ENCODE results near the gene CHST9. TPM values are rescaled to one million over a fixed set of nuclear protein-coding genes. Genes with fewer than 3 reads are reported as not detected.
"Not testable (repeated sequence)": the region's sequence is repeated elsewhere in the genome, so short reads cannot be mapped to it uniquely, and the experiment has no call there.

The CHST9 gene
- total RNA-seq, 1 donor: 0.10 TPM

DNA sequence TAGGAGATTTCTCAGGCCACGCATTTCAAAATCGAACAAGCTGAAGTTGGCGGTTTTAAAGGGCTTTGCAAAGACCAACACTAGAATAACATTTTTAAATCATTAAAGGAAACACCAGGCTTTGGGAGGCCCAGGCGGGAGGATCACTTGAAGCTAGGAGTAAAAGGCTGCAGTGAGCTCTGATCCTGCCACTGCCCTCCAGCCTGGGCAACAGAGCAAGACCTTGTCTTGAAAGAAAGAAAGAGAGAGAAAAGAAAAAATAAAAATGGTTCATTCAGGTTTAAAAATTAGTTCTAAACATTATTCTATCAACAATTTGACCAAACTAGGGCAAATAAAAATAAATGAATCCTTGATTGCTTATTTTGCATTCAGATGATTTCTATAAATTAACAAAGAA, 789 bp upstream of the CHST9 start:
- Histone ChIP-seq H3K4me1 (ENCODE audit: insufficient read depth, low read length) (no peaks in the 10 kb centered on the region), H3K9me3 (ENCODE audit: low read depth, low read length) (no peaks in the 10 kb centered on the region), H3K4me3 (ENCODE audit: low read length) (no peak overlapping the region), H3K27me3 (ENCODE audit: insufficient read depth, low read length) (peaks cover 34% of the 10 kb centered on the region)

DNA sequence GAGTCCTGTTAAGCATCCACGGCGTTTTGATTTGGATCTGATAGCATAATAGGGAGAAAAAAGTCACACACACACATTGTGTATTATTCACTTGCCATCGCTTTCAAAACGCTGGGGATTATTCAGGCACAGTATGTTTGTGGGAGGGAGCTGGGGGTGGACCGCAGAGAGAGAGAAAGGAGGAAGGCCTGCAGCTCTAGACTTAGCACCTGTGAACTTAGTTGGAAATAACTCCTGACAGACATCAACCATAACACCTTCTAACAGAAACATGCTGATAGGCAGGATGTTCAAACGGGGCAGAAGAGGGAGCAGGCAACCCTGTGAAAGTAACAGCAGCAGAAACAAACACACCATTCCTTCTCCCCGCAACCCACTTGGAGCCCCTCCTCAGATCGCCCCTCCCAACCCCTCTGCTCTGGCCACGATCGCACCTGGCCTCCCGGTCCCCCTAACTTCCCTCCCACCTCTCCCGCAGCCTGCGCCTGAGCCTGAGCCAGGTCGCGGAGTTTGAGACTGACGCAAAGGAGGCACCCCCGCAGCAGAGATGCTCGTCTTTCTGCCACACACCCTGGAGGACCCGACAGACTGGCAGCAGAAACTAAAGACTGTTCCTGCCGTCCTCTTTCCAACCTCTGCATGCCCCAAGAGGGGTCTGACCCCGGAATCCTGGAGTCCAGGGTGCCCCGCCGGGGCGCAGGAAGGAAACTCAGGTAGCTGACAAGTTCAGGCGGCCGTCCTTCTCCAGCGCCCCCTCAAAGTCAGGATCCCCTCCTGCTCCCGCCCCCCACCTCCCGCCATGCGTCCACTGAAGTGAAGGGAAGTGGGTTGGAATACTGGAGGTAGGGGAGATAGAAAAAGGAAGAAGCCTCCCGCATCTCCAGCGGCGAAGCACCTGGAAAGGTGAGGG, 738 bp downstream of the CHST9 start:
- no peaks in the 10 kb centered on the region for H3K9me3 ChIP-seq (ENCODE audit: low read depth, low read length)
- H3K4me3 ChIP-seq (ENCODE audit: low read length): no peak overlapping the region
- no peaks in the 10 kb centered on the region for H3K4me1 ChIP-seq (ENCODE audit: insufficient read depth, low read length)
- H3K27me3 ChIP-seq (ENCODE audit: insufficient read depth, low read length): peaks cover 34% of the 10 kb centered on the region

DNA sequence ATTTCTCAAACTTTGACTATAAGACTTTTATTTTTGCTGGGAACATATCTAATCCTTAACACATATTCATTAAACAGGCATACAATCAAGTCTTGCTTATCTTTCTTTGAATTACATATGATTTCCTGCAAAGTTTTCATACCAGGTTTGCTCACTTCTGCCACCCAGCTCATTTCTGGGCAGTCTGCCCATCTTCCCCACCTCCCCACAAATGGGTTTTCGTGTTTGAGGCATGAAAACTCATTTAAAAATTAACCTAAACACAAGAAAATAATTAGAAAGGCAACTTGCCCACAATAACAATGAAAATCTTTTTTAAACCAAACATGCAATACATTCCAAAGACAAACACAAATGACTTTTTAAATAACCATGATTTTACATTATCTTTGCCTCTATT, 3.4 kb downstream of the CHST9 start:
- Histone ChIP-seq H3K4me3 (ENCODE audit: low read length) (no peak overlapping the region), H3K9me3 (ENCODE audit: low read depth, low read length) (no peaks in the 10 kb centered on the region), H3K4me1 (ENCODE audit: insufficient read depth, low read length) (no peaks in the 10 kb centered on the region), H3K27me3 (ENCODE audit: insufficient read depth, low read length) (peaks cover 27% of the 10 kb centered on the region)

DNA sequence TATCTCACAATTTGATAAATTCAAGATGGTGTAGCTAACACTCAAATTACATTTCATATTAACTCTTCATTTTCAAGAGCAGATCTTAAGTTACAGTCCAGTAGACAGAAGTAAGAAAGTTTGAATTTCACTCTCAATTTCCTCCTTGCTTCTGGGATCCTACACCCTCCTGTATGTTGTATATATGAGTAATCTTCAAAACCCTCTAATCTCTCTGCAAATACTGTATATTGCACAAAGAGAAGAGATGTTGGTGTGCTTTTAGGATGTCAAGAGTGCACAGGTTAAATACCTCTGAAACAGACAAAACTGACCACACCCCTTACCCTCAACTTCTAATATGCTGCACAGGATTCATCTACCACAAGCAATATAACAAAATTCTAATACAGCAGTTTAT, 6.7 kb downstream of the CHST9 start:
- Histone ChIP-seq H3K27me3 (ENCODE audit: insufficient read depth, low read length) (peaks cover 8% of the 10 kb centered on the region), H3K4me3 (ENCODE audit: low read length) (no peak overlapping the region), H3K4me1 (ENCODE audit: insufficient read depth, low read length) (no peaks in the 10 kb centered on the region), H3K9me3 (ENCODE audit: low read depth, low read length) (no peaks in the 10 kb centered on the region)

DNA sequence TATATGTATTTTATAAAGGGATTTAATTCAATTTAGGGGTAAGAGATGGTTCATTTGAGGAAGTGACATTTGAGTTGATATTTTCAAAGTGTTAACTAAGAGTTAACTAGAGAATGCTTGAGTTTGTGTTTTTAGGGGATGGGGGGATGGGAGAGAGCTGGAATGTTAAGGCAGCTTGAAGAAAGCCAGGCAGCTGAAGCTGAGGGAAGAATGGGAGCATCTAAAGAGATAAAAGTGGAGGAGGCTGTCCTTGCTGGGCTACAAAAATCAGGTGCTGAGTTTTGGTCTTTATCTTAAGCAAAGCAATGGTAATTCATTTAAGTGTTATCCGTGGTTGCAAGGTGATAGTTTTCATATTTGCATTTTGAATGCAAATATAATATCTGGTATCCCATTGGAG, 9.2 kb downstream of the CHST9 start:
- Histone ChIP-seq H3K9me3 (ENCODE audit: low read depth, low read length) (no peaks in the 10 kb centered on the region), H3K4me1 (ENCODE audit: insufficient read depth, low read length) (no peaks in the 10 kb centered on the region), H3K27me3 (ENCODE audit: insufficient read depth, low read length) (no peaks in the 10 kb centered on the region), H3K4me3 (ENCODE audit: low read length) (no peak overlapping the region)

DNA sequence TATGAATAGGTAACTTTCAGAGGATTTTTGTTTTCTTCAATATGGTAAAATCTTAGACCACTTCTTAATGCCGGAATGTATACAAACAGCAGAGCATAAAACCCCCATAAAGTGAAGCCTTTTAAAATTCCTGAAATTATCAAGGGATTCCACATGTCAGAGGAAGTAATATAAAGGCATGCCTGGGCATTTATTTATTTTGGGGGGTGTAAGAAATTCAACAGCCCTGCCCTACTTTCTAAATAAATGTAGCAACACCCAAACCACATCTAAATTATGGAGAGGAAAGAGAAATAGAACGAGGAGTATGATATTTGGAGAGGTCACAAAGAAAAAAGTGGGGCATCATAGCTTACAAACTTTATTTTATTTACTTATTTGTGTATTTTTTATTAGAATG, 9.9 kb downstream of the CHST9 start:
- no peaks in the 10 kb centered on the region for H3K27me3 ChIP-seq (ENCODE audit: insufficient read depth, low read length)
- H3K4me3 ChIP-seq (ENCODE audit: low read length): no peak overlapping the region
- no peaks in the 10 kb centered on the region for H3K9me3 ChIP-seq (ENCODE audit: low read depth, low read length)
- no peaks in the 10 kb centered on the region for H3K4me1 ChIP-seq (ENCODE audit: insufficient read depth, low read length)

DNA sequence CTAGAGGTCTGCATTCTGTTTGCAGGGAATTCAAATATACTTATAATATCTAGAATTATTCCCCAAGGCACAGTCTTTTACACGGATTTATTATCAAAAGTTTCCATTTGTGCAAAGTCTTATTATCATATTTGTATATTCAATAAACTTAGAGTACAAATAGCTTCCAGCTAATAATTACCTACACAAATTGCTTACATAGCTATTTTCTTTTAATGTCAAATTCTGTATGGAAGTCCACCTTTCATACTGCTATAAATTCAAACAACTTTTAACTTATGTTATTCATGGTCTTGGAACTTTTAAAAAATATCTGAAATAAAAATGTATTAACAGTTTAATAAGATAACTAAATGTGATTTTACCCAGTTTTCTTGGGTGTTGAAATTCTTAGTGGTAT, 13.1 kb downstream of the CHST9 start:
- Histone ChIP-seq H3K4me3 (ENCODE audit: low read length) (no peak overlapping the region), H3K9me3 (ENCODE audit: low read depth, low read length) (no peaks in the 10 kb centered on the region), H3K27me3 (ENCODE audit: insufficient read depth, low read length) (no peaks in the 10 kb centered on the region), H3K4me1 (ENCODE audit: insufficient read depth, low read length) (no peaks in the 10 kb centered on the region)

DNA sequence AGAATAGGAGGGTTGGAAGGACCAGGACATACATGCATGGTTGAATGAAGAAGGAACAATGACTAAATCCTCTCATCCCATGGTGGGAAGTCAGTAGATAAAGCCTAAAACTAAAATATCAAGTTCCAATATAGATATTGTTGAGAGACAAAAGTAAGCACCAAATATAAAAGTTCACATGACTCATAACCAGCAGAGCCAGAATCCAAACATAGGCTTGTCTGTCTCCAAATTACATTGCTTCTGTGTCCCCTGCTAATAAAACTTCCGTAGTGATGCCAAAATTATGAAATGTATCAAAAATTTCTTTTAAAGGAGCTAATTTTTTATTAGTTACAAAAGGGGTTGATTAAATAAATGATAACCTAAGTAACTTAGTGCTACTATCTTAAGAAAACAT, 19.7 kb downstream of the CHST9 start:
- Histone ChIP-seq H3K9me3 (ENCODE audit: low read depth, low read length) (no peaks in the 10 kb centered on the region), H3K27me3 (ENCODE audit: insufficient read depth, low read length) (no peaks in the 10 kb centered on the region), H3K4me1 (ENCODE audit: insufficient read depth, low read length) (no peaks in the 10 kb centered on the region), H3K4me3 (ENCODE audit: low read length) (no peak overlapping the region)

DNA sequence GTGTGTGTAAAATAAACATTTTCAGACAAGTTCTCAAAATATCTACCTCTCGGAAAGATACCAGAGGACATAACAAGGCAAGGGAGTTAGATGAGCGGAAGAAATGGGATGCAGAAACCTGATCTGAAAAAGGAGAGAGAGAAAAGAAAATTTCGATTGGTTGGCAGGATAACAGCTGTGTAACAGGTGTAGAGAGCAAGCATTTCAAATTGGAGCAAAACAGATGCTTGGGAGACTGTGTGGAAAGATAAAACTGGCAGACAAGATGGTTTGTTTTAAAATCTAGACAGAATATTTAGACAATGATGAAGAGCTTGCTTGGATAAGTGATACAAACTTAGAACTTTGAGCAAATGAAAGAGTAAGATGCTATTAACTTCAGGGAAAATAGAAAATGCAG, 20.2 kb downstream of the CHST9 start:
- Histone ChIP-seq H3K27me3 (ENCODE audit: insufficient read depth, low read length) (no peaks in the 10 kb centered on the region), H3K9me3 (ENCODE audit: low read depth, low read length) (no peaks in the 10 kb centered on the region), H3K4me1 (ENCODE audit: insufficient read depth, low read length) (no peaks in the 10 kb centered on the region), H3K4me3 (ENCODE audit: low read length) (no peak overlapping the region)

DNA sequence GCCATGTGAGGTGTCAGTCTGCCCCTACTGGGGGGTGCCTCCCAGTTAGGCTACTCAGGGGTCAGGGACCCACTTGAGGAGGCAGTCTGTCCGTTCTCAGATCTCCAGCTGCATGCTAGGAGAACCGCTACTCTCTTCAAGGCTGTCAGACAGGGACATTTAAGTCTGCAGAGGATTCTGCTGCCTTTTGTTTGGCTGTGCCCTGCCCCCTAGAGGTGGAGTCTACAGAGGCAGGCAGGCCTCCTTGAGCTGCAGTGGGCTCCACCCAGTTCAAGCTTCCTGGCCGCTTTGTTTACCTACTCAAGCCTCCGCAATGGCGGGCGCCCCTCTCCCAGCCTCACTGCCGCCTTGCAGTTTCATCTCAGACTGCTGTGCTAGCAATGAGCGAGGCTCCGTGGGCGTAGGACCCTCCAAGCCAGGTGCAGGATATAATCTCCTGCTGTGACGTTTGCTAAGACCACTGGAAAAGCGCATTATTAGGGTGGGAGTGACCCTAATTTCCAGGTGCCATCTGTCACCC, 21.9 kb downstream of the CHST9 start:
- H3K27me3 ChIP-seq (ENCODE audit: insufficient read depth, low read length); H3K4me3 ChIP-seq (ENCODE audit: low read length); H3K4me1 ChIP-seq (ENCODE audit: insufficient read depth, low read length); H3K9me3 ChIP-seq (ENCODE audit: low read depth, low read length): not testable (repeated sequence)

DNA sequence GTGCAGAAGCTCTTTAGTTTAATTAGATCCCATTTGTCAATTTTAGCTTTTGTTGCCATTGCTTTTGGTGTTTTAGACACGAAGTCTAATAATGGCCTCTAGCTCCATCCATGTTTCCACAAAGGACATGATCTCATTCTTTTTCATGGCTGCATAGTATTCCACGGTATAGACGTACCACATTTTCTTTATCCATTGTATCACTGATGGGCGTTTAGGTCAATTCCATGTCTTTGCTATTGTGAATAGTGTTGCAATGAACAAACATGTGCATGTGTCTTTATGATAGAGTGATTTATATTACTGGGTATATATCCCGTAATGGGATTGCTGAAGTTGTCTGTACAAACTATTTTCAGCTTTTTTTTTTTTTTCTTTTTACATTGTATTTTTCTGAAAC, 35.9 kb downstream of the CHST9 start:
- H3K9me3 ChIP-seq (ENCODE audit: low read depth, low read length); H3K4me3 ChIP-seq (ENCODE audit: low read length); H3K4me1 ChIP-seq (ENCODE audit: insufficient read depth, low read length); H3K27me3 ChIP-seq (ENCODE audit: insufficient read depth, low read length): not testable (repeated sequence)

DNA sequence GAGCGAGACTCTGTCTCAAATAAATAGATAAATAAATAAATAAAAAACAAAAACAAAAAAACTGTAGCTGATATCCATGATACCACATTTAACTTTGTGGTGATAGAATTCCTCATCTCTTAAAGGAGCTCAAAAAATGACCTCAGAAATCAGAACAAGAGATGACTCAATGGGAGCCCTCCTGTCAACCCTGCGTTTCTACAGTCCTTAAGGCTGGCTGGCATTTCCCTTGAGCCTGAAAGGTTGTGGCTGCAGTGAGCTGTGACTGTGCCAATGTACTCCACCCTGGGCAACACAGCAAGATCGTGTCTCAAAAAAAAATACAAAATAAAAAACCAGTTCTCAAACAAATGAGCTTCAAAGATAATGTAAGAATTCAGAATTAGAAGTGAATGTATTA, 40.4 kb downstream of the CHST9 start:
- no peaks in the 10 kb centered on the region for H3K4me1 ChIP-seq (ENCODE audit: insufficient read depth, low read length)
- peaks cover 6% of the 10 kb centered on the region for H3K9me3 ChIP-seq (ENCODE audit: low read depth, low read length)
- no peaks in the 10 kb centered on the region for H3K27me3 ChIP-seq (ENCODE audit: insufficient read depth, low read length)
- H3K4me3 ChIP-seq (ENCODE audit: low read length): no peak overlapping the region

DNA sequence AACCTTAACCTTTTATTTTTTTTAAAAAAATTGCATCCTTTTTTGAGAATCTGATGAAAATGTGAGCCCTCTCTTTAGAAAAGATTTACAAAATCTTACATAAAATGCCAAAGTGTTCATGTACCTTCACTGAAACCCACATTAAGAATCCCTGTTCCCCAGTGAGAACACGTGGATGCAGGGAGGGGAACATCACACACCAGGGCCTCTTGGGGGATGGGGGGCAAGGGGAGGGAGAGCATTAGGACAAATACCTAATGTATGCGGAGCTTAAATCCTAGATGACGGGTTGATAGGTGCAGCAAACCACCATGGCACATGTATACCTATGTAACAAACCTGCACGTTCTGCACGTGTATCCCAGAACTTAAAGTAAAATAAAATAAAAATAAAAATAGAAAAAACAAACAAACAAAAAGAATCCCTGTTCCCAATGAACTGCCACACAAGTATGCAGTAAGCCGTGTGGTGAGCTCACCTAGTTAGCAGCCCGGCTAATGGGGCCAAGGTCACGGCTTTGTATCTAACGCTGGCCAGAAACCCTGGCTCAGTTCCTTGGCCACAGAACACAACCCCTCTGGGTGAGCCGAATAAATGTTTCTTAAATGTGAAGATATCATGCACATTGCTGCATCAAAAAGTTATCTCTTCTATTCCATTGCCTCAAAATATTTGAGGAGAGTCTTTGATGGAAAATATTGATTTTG, 41.4 kb downstream of the CHST9 start:
- Histone ChIP-seq H3K4me1 (ENCODE audit: insufficient read depth, low read length) (no peaks in the 10 kb centered on the region), H3K27me3 (ENCODE audit: insufficient read depth, low read length) (no peaks in the 10 kb centered on the region), H3K9me3 (ENCODE audit: low read depth, low read length) (no peaks in the 10 kb centered on the region), H3K4me3 (ENCODE audit: low read length) (no peak overlapping the region)

DNA sequence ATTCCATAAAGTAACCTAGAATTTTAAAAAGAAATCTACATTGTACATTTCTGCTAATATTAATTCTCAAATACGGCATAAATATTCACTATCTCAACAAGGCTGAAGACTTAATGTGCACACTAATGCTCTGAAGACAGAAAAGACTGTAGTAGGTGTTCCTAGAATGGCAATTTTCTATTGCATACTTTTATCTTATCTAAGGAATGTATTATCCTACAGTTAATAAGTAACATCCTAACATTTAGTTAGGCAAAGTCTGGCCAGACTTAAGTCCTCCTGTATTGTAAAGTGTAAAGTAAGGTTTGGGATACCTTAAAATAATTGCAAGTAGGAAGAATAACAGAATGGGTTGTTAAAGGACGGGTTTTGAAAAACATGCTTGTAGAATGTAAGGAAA, 42.2 kb downstream of the CHST9 start:
- no peaks in the 10 kb centered on the region for H3K27me3 ChIP-seq (ENCODE audit: insufficient read depth, low read length)
- H3K9me3 ChIP-seq (ENCODE audit: low read depth, low read length): no peaks in the 10 kb centered on the region
- no peaks in the 10 kb centered on the region for H3K4me1 ChIP-seq (ENCODE audit: insufficient read depth, low read length)
- H3K4me3 ChIP-seq (ENCODE audit: low read length): no peak overlapping the region

DNA sequence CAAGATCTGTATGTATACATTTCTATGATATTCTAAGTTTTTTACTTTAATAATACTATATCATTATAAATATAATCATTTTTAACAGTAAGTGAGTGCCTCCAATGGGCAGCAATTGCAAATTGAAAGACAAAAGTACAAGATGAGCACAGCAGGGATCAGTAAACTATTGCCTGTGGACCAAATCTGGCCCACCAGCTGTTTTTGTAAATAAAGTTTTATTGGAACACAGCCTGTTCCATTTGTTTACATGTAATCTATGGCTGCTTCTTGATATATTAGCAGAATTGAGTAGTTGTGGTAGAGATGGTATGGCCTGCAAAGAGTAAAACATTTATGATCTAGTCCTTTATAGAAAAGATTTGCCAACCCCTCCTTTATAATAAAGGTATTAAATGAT, 43.2 kb downstream of the CHST9 start:
- H3K4me3 ChIP-seq (ENCODE audit: low read length): no peak overlapping the region
- no peaks in the 10 kb centered on the region for H3K4me1 ChIP-seq (ENCODE audit: insufficient read depth, low read length)
- no peaks in the 10 kb centered on the region for H3K9me3 ChIP-seq (ENCODE audit: low read depth, low read length)
- no peaks in the 10 kb centered on the region for H3K27me3 ChIP-seq (ENCODE audit: insufficient read depth, low read length)

Measured in mononuclear cell (primary cell).